NCI-H2107 (cell line): Measurements from ENCODE around the gene CRTAC1.

Experiments used
- DNase-seq: peaks from one replicate; lab custom pipeline; 2025; lab: John Stamatoyannopoulos, UW

The CRTAC1 gene

DNA sequence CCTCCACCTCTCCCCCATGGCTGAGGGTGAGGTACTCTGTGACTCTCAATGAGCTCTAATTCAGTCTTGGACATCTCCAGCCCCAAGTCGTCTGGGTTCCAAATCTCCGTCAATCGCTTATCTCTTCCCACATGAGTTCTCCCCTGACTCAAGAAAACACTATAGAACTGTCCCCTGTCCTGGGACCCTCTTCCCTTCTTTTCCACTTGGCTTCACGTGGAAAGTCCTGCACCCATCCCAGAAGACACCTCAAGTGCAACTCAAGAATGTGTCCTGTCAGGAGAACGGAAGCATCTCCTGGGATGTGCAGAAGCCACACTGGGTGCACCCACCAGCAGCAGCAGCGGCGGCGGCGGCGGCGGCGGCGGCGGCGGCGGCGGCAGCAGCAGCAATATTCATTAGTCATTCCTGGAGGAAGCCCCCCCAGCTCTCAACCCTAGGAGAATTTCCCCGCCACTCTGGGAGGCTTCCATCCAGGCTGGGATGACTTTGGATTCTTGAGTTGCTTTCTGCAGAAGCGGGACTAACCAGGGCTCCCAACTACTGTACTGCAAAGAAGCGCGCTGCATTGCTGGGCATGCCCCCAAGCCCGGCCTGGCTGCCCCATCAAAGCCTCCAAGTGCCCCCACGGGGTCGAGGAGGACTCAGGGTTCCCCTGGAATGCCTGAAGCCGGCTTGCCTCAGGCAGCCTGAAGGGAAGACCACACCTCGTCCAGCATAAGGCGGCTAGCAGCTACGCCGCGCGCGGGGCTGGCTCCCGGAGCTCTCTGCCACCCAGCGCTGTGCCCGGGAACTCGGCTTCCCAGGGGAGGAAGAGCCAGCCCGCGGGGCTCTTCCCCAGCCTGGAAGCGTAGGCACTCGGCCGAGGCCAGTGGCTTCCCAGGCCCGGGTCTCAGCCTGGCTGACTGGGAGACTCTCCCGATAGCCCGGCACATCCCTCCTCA is 1.0 kb downstream of the CRTAC1 start:
- DNase-seq: no peak

DNA sequence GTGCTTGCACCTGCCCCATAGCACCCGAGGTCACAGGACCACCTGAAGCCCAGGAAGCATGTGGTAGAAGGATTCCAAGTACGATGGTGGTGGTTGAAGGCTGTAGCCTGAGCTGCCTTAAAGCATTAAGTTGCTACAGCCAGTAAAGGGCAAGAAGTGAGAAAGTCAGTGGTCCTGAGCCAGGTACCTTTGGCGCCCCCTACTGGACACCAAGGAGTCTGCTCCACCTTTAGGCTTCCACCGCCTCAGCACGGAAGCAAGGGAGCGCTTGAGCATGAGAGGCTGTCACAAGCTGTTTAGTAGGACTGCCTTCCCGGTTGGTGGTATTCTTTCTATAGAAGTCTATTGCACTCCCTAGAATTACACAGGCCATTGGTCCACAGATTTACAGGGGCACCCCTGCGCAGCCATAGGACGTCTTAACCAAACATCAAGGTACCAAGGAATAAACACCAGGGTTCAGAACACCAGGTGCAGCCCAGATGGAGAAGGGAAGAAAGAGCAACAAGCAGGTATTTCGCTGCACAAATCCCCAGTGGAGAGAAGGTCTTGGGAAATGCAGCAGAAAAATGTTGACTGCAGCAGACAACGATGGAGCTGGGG is 2.2 kb downstream of the CRTAC1 start:
- DNase-seq: peak; percentile 36

DNA sequence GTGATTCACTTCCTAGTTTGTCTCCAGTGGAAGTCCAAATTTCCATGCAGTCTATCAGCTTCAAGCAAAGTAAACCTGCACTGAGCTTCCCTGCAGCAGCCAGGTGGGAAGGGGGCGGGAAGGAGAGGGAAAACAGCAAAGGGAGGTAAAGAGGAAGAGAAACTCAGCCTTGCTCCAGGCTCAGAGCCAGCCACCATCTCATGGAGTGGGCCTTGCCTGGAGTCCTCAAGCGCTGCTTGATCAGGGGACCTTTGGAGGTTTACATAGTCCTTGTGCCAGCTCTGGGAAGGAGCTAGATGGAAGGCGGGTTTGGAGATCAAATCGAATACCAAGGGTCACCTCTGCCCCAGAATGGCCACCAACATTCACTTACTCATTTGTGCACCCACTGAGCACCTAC is 7.4 kb downstream of the CRTAC1 start:
- DNase-seq: no peak

DNA sequence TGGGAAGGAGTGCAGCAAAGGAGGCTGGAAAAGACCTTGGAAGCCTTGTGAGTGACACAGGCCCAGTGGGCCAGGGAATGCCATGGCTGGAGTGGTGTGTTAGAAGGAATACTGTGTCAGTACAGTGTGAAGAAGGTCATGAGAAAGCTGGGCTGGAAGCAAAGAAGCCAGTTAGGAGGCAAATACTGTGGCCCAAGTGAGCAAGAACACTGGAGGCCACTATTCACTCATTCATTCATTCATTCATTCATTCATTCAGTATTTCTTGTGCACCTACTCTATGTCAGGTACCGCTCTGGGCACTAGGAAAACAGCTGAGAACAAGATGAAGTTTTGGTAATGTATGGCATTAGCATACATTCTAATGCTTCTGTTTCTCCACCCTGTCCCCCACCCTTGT is 9.6 kb downstream of the CRTAC1 start:
- DNase-seq: no peak

DNA sequence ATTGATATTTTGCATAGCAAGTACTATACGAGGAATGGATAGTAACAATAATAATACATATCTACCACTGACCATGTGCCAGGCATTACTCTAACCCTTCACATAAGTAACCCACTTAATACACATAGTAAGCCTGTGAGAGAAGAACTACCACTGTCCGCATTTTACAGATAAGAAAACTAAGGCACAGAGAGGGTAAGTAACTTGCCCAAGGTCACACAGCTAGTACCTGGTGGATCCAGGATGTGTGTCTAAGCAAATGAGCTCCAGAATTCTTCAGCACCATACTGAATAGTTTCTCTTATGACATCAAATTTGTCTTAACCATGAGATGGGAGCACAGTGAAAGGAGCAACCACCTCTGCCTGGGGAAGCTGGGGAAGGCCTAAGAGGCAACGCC is 10.2 kb downstream of the CRTAC1 start:
- DNase-seq: no peak

DNA sequence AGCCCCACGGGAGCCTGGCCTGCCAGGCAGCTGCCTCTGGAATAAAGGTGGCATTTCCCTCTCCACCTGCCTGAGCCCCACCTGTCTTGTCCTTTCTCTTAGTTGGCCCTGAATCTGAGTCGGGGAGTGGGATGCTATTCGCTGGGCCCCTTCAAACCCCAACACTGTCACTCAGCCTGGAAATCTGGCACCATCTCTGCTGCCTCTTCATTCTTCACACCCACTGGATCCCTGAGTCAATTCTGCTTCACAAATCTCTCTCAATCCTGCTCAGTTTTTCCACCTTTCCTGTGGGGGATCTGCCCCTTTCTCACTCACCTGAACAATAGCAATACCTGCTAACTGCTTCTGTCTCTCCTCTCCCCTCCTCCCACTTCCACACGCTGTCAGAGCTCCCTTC is 10.6 kb downstream of the CRTAC1 start:
- no peak for DNase-seq

DNA sequence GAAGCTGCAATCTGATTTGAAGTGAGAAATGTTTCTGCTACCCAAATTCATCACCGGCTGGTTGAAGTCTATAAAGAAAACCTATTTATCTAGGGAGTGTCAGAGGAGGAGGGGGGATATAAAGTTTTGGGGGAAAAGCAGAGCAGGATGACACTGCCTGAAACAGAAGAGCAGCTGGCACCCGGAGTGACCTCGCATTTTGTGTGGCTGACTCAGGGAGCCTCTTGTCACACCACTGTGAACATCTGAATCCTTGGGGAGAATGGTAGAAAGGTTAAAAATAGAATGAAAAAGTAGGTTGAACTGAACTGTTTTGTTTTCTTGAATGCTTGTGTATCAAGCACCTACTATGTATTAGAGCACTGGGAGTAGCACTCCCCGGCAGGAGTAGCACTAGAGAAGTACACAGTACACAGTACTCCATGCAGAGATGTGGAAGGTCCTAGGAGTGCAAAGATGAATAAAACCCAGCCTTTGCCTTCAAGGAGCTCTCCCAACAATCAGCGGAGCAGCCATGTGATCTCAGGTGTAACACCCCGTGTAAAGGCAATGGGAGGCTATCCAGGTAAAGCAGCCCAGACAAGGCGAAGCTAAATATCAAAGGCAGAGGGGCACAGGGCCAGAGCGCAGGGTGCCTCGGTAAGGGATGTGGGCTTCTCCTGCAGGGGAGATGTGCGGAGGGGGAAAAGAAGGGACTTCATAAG is 13.5 kb downstream of the CRTAC1 start:
- no peak for DNase-seq

DNA sequence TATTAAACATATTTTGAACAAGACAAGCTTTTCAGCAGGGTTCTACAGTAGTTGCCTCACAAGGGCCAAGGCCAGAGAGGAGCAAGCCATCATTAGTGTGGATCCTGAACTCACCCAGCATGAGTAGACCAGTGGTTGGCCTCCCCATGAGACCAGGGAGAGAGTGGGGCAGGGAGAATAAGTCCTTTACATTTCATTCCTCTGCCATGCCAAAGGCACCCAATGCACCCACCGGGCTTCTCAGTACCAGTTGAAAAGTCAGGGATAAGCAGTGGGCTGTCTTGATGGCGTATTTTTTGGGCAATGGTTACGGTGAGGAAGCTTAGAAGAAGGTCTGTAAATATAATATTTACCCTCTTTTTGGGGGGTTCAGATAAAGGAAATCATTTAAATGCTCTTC is 16.6 kb downstream of the CRTAC1 start:
- DNase-seq: no peak

DNA sequence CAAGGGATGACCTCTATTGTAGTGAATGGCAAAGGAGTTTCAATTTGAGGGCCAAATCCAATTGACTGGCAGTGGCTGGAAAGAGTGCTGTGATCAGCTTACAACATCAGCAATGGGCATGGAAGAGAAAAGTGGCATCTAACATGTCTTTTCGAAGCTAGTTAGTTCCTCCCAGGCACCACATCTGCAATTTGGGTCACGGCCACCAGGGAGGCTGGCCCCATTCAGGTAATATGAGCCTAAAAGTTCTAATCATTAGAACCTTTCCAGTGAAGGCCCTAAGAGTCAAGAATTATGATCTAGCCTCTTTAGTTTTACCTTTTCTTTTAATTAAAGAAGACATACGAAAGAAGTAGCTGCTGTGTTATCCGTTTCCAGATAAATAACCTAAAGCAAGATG is 17.3 kb downstream of the CRTAC1 start:
- no peak for DNase-seq

DNA sequence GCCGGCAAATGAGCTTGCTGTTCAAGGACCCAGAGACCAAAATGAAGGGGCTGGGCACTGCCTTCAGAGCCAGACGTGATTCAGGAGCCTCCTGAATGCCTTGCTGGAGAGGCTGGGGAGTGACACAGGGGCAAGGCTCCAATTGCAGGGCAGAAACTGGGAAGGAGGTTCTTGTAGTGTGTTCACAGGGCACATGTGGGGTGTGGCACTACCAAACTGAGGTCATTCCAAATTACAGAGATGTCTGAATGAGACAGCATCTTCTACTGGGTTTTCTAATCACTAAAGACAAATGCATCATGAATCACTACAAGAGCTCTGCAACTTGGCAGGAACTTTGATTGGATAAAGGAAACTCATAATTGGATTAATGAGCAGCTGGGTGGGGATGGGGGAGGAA is 17.8 kb downstream of the CRTAC1 start:
- DNase-seq: no peak

DNA sequence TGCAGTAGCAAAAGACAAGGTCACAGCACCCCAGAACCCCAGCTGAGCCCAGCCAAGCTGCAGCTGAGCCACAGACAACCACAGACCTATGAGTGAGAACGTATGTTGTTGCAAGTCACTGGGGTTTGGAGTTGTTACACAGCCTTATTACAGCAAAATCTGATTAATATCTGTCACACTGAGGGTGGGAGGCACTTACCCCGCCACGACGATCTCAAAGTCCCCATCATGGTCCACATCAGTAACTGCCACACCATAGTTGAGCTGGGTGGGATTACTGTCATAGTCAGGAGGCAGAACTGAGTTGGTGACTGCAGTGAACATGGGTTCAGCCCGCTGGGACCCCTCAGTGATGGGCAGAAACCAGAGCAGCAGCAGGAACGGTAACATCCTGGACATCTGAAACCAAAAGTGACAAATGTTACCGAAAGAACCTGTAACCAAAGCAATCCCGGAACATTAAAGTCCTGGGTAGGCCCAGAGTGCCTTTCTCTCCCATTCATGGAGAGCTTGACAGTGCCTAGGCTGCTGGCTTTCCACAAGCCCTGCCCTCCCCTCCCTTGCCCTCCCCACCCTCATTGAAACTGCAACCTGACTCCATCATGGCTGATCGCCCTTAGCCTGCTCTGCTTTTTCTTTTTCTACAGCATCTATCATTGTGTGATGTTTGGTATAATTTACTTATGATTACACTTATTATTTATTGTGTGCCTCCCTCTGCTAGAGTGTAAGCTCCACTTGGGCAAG is 19.3 kb downstream of the CRTAC1 start:
- DNase-seq: no peak

DNA sequence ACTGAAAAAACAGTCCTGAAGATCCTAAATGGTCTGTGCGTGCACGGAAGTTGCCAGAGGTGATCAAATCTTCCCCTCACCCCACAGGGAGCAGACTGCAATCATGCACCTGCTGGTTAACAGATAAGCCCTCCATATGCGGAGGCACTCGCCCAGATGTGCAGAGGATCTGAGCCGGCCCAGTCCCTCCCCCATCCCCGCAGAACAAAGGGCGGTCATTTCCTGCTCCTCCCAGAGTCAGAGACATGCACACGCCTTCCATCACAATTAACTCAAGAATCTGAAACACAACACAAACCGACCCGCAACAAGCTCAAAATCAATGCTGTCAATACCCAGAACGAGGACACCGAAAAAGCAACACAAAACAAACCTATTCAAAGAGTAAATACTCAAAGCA is 24.2 kb downstream of the CRTAC1 start:
- DNase-seq: no peak

DNA sequence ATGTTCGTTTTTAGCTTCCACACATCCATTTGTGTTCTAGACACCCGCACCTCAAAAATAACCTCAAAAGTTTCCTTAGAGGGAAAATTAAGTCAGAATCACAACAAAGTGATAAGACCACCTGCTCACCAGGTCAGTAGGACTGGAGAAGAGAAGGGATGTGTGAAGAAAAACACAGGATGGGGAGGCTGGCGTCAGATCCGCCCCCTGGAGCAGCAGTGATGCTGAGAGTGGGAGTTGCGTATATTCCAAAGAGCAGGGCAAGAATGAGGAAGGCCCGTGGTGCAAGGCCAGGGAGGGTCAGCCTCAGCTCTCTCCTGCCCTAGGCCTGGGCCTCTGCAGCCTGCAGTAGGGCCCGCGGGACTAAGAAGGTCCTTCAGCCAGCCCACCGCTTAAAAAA is 28.7 kb downstream of the CRTAC1 start:
- DNase-seq: no peak

DNA sequence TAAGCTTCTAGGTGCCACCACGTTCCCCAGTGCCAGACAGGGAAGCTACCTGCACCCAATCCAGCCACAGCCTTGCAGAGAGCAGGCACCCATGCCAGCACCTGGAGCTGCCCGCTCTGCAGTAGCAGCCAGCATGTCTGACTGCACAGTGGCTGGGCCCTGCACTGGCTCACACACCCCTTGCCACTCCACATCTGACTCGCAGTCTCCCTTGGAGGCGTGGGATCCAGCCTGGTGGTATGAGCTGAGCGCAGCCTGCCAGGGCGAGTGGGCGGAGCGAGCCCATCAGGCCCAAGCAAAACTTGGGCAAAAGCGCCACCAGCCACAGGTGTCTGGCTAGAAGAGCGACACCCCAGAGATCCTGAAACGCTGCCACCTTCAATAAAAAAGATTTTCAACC is 30.1 kb downstream of the CRTAC1 start:
- DNase-seq: no peak

DNA sequence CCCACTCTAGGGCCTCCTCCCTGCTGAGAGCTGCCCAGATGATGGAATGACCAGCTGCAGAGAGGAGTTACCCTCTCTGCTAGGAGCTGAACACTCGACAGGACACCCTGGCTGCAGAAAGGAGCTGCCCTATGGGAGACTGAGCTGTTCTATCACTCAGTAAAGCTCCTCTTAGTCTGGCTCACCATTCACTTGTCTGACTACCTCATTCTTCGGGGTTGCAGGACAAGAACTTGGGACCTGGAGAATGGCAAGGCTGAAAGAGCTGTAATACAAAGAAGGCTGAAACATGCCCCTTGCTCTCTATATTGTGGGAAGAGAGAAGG is 30.5 kb downstream of the CRTAC1 start:
- no peak for DNase-seq

DNA sequence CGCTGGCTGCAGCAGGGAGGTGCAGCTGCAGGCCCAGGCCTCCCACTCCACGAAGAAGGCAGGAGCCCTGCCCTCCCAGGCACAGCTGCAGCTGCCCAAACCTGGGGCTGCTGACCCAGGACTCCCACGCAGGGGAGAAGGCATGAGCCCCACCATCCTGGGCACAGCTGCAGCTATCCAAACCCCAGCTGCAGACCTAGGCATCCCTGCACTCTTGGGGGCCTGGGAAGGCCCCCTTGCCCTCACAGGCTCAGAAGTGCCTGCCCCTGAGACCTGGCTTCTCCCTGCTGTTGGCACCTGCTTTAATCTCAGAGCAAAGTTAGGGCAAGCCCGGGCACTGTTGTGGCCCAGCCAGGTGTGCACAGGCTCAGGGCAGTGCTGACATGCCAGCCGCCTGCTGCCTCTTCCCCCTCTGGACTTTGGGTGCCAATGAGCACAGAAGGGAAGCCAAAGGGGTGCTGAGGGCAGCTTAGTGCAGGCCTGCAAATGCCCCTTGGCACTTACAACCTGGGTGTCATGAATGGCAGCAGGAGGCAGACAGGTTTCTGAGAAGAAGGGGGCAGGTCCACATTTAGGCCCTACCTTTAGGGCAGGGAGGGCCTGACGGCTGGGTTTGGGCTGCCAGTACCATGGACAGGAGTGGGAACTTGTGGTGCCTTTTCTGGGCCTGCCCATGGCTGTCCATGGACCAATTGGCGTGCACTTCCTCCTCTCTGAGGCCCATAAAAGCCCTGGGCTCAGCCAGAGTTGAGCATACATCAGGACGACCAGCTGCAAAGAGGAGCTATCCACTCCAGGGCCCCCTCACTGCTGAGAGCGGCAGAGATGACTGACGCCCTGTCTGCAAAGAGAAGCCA is 31.1 kb downstream of the CRTAC1 start:
- no peak for DNase-seq

DNA sequence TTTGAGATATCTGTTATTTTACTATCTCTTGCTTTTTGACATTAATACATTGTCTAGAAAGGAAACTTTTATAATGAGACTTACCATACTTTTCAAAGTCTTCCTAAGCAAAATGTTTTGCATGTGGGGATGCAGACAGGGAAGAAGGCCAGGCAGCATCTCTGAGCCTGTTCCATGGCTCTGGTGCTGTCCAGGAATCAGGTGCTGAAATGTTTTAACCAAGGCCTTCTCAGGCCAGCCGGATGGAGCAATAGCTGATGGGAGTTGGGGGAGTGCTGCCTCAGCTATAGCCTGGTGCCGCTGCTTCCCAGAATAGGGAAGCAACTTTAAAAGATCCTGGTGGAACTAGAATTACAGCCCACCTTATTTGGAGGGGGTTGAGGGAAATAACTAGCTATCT is 38.5 kb downstream of the CRTAC1 start:
- DNase-seq: no peak

DNA sequence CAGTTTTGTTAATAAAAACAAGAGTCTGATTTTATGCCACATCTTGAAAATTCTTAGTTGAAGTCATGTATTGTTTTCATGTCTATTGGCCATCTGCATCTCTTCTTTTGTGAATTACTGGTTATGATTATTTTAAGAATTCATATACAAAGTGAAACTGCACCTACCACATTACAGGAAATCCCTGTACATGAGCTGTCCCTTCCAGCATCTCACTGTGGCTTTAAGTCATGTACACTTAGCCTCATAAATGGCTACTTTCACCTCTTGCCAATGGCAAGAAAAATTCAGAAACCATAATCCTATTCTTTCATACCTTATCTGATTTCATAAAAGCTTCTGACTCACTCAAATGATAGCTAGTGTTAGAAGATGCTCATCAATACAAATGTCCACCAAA is 48.6 kb downstream of the CRTAC1 start:
- no peak for DNase-seq

DNA sequence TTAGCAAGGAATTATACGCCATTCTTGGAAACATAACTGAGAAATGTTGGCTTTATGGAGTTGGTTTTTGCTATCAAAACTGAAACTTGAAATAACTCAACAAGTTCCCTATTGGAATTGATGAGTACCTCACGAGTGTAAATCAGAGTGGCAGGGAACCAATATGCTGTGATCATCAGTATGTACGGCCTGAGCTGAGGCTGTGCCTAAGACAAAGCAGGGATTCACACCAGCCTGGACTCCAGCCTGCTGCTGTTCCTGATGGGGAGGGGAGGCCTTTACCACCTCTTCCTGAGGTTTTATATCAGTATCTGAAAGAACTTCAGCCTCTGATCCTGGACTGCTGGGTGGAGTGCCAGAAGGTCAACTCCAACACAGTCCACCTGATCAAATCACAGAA is 52.7 kb downstream of the CRTAC1 start:
- no peak for DNase-seq

DNA sequence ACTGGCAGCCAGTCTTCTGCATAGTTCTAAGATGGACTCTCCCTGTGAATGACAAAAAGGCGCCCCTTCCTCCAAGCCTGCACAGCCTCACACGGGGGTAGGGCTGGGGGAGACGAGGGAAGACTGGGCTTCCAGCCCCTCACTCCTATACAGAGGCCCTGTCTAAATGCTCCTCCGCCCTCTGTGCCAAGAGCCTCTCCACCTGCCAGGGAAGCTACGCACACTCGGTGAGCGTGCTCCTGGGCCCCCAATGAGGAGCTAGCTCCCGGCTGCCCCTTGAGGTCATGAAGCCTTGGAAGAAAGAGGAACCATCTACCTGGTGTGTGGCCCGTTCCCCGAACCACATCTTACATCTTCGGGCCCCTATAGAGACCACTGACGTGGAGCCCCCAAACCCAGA is 54.8 kb downstream of the CRTAC1 start:
- DNase-seq: no peak
